ENCODE results near the gene ANXA6. TPM values are rescaled to one million over a fixed set of nuclear protein-coding genes. Genes with fewer than 3 reads are reported as not detected.
A peak's percentile ranks its signal among the peaks of the same experiment; 100 is the strongest.

Gene ANXA6
- total and polyA plus RNA-seq, 2 donors (not counting 1 experiment from before 2014, with no cell fraction given): 136 to 300 TPM

- no peaks in the 10 kb centered on the region for H3K9me3 ChIP-seq (ENCODE audit: control extremely low read depth in 1 of 3, control insufficient read depth in 2 of 3, insufficient read depth in 1 of 3, low read length in 2 of 3)
- peaks cover 100% of the 10 kb centered on the region in 2 donors for H3K4me1 ChIP-seq (ENCODE audit: control insufficient read depth in 2 of 2, insufficient read depth in 2 of 2, low read length in 2 of 2)
- peak overlapping the region in 1 of 2 donors; percentile 91 for H3K27ac ChIP-seq (ENCODE audit: low read length in 2 of 2)
- H3K27me3 ChIP-seq (replicated peaks in 1 of 4; ENCODE audit: control extremely low read depth in 1 of 4, control insufficient read depth in 3 of 4, insufficient read depth in 4 of 4, low read length in 3 of 4): no peaks in the 10 kb centered on the region
- H3K4me2 ChIP-seq (replicated peaks; ENCODE audit: low read depth, low read length, poor library complexity, severe bottlenecking): peak overlapping the region; percentile 23
- H3K36me3 ChIP-seq (replicated peaks in 1 of 2; ENCODE audit: control extremely low read depth in 1 of 2, control insufficient read depth in 1 of 2, extremely low read depth in 1 of 2, insufficient read depth in 2 of 2, low read length in 1 of 2): peaks cover 3 to 79% of the 10 kb centered on the region in 2 experiments
- ChIA-PET POLR2A (interaction anchor here (0.7 to 1.4 kb wide), 3 partner anchors 9 to 45 kb away, joined by 3 to 11 read pairs (median 7); partner anchors contain the start of gene ANXA6), CTCF (interaction anchor here (1.0 to 48.0 kb wide), 6 partner anchors 2 to 102 kb away, joined by 3 to 1701 read pairs (median 9); partner anchors contain the start of gene ANXA6)
- H3K27me3 Mint-ChIP-seq: no peaks in the 10 kb centered on the region
- no peaks in the 10 kb centered on the region for H3K9me3 Mint-ChIP-seq (ENCODE audit: insufficient read depth)
- WGBS (ENCODE audit: insufficient coverage): 36% methylated on average over 6 of the region's 7 CpGs
- H3K9ac ChIP-seq (ENCODE audit: low read length): no peak overlapping the region
- intact Hi-C loops (cut with micrococcal nuclease): no loop called here
- no peak overlapping the region for H3K4me3 ChIP-seq (ENCODE audit: control extremely low read depth in 1 of 5, extremely low read depth in 1 of 5, insufficient read depth in 1 of 5, low read depth in 2 of 5, low read length in 4 of 5)
- peaks cover 100% of the 10 kb centered on the region for H3K79me2 ChIP-seq (ENCODE audit: control insufficient read depth, insufficient read depth, low read length)
- DNase-seq (no peak), ATAC-seq (ENCODE audit: low read depth) (no peak)
- no peak for TF ChIP-seq CTCF (IDR thresholded peaks at IDR 0.05)
- no peak for TF ChIP-seq EZH2 (IDR thresholded peaks at IDR 0.05; ENCODE audit: borderline replicate concordance, insufficient read depth, low read depth, low read length, poor library complexity, severe bottlenecking)
- H3K4me1 Mint-ChIP-seq: peaks cover 97% of the 10 kb centered on the region
- H2AFZ ChIP-seq (ENCODE audit: insufficient read depth, low read depth, low read length, poor library complexity, severe bottlenecking): no peak overlapping the region
- peak overlapping the region; percentile 45 for H3K4me3 Mint-ChIP-seq
- peak overlapping the region; percentile 79 for H3K27ac Mint-ChIP-seq
- peaks cover 40% of the 10 kb centered on the region for H4K20me1 ChIP-seq (ENCODE audit: control insufficient read depth, insufficient read depth, low read length, poor library complexity, severe bottlenecking)
Observed at GRCh38 chr5:151148583-151148982, 9.0 kb downstream of the ANXA6 start.

GRCh38 chr5:151147033-151147432, 10.5 kb downstream of the ANXA6 start:
- ATAC-seq (ENCODE audit: low read depth) (no peak), DNase-seq (no peak)
- ChIA-PET CTCF (interaction anchor here (1.2 to 48.0 kb wide), 3 partner anchors 4 to 98 kb away, joined by 3 to 1701 read pairs (median 1701); partner anchors contain the start of gene ANXA6), POLR2A (no interaction called here)
- Histone ChIP-seq H3K4me2 (replicated peaks; ENCODE audit: low read depth, low read length, poor library complexity, severe bottlenecking) (peak overlapping the region; percentile 15), H3K79me2 (ENCODE audit: control insufficient read depth, insufficient read depth, low read length) (peaks cover 100% of the 10 kb centered on the region), H4K20me1 (ENCODE audit: control insufficient read depth, insufficient read depth, low read length, poor library complexity, severe bottlenecking) (peaks cover 40% of the 10 kb centered on the region), H3K36me3 (replicated peaks in 1 of 2; ENCODE audit: control extremely low read depth in 1 of 2, control insufficient read depth in 1 of 2, extremely low read depth in 1 of 2, insufficient read depth in 2 of 2, low read length in 1 of 2) (peaks cover 3 to 80% of the 10 kb centered on the region in 2 experiments), H3K27ac (ENCODE audit: low read length in 2 of 2) (peak overlapping the region; percentile 36 to 91), H3K4me1 (ENCODE audit: control insufficient read depth in 2 of 2, insufficient read depth in 2 of 2, low read length in 2 of 2) (peaks cover 100% of the 10 kb centered on the region in 2 donors), H3K9me3 (ENCODE audit: control extremely low read depth in 1 of 3, control insufficient read depth in 2 of 3, insufficient read depth in 1 of 3, low read length in 2 of 3) (no peaks in the 10 kb centered on the region), H2AFZ (ENCODE audit: insufficient read depth, low read depth, low read length, poor library complexity, severe bottlenecking) (no peak overlapping the region), H3K9ac (ENCODE audit: low read length) (no peak overlapping the region), H3K4me3 (ENCODE audit: control extremely low read depth in 1 of 5, extremely low read depth in 1 of 5, insufficient read depth in 1 of 5, low read depth in 2 of 5, low read length in 4 of 5) (no peak overlapping the region), H3K27me3 (replicated peaks in 1 of 4; ENCODE audit: control extremely low read depth in 1 of 4, control insufficient read depth in 3 of 4, insufficient read depth in 4 of 4, low read length in 3 of 4) (no peaks in the 10 kb centered on the region)
- no peaks in the 10 kb centered on the region for H3K9me3 Mint-ChIP-seq (ENCODE audit: insufficient read depth)
- 96% methylated on average over 3 of the region's 4 CpGs for WGBS (ENCODE audit: insufficient coverage)
- H3K27me3 Mint-ChIP-seq: no peaks in the 10 kb centered on the region
- no peak overlapping the region for H3K4me3 Mint-ChIP-seq
- intact Hi-C loops (cut with micrococcal nuclease): no loop called here
- TF ChIP-seq EZH2 (IDR thresholded peaks at IDR 0.05; ENCODE audit: borderline replicate concordance, insufficient read depth, low read depth, low read length, poor library complexity, severe bottlenecking) (no peak), CTCF (IDR thresholded peaks at IDR 0.05) (no peak)
- H3K27ac Mint-ChIP-seq: peak overlapping the region; percentile 91
- H3K4me1 Mint-ChIP-seq: peaks cover 97% of the 10 kb centered on the region

Measured in B cell (primary cell).